Activated naive CD4-positive, alpha-beta T cell treated with anti-CD3 and anti-CD28 coated beads, Interleukin-2, amount 50 U/mL, for 24 hours (primary cell): Measurements from ENCODE around the gene EFCAB5.
"Not testable (repeated sequence)": the region's sequence is repeated elsewhere in the genome, so short reads cannot be mapped to it uniquely, and the experiment has no call there.

Source experiments
- H3K27ac Mint-ChIP-seq: one replicate; pipeline ENCODE4 v1.8.0; 2021; ENCODE audit warnings: mild to moderate bottlenecking, mixed read lengths
- H3K27me3 Mint-ChIP-seq: one replicate; pipeline ENCODE4 v1.8.0; 2021; ENCODE audit warnings: mixed read lengths
- H3K36me3 Mint-ChIP-seq: one replicate; pipeline ENCODE4 v1.8.0; 2021; ENCODE audit warnings: mixed read lengths
- H3K4me1 Mint-ChIP-seq: one replicate; pipeline ENCODE4 v1.8.0; 2021; ENCODE audit warnings: mixed read lengths
- H3K4me3 Mint-ChIP-seq: one replicate; pipeline ENCODE4 v1.8.0; 2021; ENCODE audit warnings: mild to moderate bottlenecking, mixed read lengths
- H3K9me3 Mint-ChIP-seq: one replicate; pipeline ENCODE4 v1.8.0; 2021; ENCODE audit warnings: mixed read lengths

Gene EFCAB5

DNA sequence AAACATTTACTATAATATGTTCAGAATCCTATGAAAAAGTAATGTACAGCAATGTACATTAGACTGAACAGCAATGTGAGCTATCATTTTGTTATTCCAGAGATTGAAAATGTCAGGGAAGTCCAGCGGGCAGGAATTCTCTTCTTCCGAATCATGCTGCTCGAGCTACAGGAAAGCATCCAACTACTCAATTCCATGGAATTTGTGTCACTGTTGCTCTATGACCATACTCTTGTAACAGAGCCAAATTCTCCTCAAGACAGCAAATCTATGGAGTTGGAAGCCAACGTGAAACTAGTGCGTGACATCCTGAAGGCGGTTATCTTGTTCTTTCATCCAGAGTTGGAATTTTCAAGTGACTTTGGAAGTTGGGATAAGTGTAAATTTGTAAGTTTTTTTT, 150.3 kb downstream of the EFCAB5 start:
- Mint-ChIP-seq H3K4me1 (peaks cover 7% of the 10 kb centered on the region), H3K36me3 (no peaks in the 10 kb centered on the region), H3K27me3 (peaks cover 8% of the 10 kb centered on the region), H3K27ac (no peak overlapping the region), H3K9me3 (no peaks in the 10 kb centered on the region), H3K4me3 (no peak overlapping the region)

DNA sequence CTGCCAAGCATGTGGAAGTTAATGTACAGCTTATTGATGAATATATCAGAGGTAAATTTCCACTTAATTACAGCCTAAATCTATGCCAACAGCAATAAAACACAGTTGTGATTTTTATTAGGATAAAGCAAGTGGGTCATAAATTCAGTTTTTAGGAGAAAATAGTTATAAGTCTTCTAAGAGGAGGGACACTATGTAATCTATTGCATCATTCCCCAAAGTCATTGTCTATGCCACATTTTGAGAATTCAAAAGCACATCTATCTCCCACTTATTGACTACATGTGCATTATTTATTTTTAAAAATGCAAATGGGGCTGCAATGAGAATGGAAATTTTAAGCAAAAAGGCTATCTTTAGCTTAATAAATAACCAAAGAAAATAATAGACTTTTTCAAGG, 151.5 kb downstream of the EFCAB5 start:
- Mint-ChIP-seq H3K4me1 (peaks cover 7% of the 10 kb centered on the region), H3K27me3 (peaks cover 8% of the 10 kb centered on the region), H3K27ac (no peak overlapping the region), H3K4me3 (no peak overlapping the region), H3K9me3 (no peaks in the 10 kb centered on the region), H3K36me3 (no peaks in the 10 kb centered on the region)

DNA sequence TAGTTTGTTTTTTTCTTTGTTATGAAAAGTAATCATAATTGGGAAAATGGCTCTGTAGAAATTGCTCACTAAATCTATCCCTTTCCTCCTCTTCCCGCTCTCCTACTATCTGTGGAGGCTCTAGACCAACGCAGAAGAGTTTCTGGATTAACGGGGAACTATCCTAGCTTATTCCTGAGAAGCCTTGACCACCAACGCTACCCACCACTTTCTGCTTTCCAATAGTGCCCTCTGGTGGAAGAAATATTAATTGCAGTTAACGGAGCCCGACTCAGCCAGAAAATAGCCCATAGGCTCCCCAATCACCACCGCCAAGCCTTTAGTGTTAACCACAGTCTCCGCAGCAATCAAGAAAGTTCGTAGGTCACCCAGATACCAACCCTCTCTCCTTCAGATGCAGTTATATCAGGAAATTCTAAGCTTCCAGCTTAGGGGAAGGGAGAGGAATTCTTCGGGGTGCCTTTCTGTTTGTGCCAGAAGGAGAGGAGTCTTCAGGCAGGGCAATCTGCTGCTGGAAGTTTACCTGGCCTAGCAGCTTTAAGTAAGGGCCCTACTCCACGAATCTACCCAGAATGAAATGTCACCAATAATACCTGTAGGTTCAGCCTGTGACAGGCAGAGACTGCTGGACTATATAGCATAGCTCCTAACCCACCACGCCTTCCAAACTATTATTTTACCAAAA, 152.2 kb downstream of the EFCAB5 start:
- H3K4me1 Mint-ChIP-seq, result peaks cover 7% of the 10 kb centered on the region
- H3K27me3 Mint-ChIP-seq, result peaks cover 8% of the 10 kb centered on the region
- no peak overlapping the region for H3K27ac Mint-ChIP-seq
- H3K9me3 Mint-ChIP-seq, result no peaks in the 10 kb centered on the region
- no peak overlapping the region for H3K4me3 Mint-ChIP-seq
- H3K36me3 Mint-ChIP-seq, result no peaks in the 10 kb centered on the region

DNA sequence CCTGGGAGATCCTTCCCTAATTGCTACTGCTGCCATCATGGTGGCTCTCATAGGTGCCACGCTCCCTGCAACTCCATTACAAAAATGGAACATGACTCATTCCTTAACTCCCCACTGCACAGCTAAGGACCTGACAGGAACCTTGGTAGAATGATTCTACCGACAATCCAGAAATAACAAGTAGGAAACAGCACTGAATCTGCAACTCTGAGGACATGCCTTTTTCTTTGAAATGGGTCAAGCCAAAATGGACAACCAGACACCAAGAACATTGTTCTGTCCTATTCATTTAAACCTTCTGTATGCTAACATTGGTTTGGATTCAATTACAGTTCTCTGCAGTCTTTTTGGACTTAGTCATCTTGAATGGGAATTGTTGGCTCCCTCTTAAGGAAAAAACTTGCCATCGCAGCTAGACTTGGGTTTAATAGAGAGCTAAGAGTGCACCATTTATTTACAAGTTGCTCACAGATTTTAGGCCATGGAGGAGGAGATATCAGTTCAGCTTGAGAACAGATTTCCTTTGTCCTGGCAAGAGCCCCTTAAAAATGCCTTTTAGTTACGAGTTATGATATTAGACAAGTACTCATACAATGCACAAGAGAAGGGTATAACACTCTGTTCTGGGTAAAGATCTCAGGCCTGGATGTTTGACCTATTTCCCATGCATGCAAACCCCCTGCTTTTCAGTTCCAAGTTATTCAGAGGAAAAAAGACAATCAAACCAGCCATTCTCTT, 154.2 kb downstream of the EFCAB5 start:
- no peaks in the 10 kb centered on the region for H3K36me3 Mint-ChIP-seq
- H3K4me3 Mint-ChIP-seq, result no peak overlapping the region
- H3K9me3 Mint-ChIP-seq, result no peaks in the 10 kb centered on the region
- H3K27me3 Mint-ChIP-seq, result peaks cover 10% of the 10 kb centered on the region
- peaks cover 7% of the 10 kb centered on the region for H3K4me1 Mint-ChIP-seq
- no peak overlapping the region for H3K27ac Mint-ChIP-seq

DNA sequence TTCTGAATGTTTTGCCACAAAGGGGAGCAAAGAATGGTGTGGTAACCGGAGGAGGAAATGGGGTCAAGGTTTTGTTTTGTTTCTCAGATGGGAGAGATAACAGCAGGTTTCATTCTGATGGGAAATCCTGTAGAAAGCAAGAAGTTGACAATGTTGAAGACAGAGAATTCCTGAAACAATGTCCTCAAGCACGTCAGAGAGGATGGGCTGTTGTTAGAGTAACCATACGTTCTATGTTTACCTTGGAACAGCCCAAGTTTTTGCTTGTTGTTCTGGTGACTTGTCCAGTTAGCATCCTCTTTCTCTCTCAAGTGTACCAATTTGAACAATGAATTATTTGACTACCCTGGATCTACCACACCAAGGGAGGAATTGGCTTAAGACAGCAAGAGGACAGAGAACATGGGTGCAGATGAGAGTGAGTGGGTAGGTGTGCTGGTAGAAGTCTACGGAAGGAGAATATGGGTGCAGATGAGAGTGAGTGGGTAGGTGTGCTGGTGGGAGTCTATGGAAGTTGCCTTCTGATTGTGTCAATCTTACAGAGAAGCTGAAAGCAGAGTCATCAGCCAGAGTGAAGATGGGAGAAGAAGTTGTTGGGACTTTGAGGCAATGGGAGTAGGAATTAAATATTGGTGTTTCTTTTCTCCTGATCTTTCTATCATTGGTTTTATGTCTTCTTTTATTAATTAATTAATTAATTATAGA, 160.4 kb downstream of the EFCAB5 start:
- Mint-ChIP-seq H3K4me3 (no peak overlapping the region), H3K4me1 (peaks cover 5% of the 10 kb centered on the region), H3K36me3 (no peaks in the 10 kb centered on the region), H3K9me3 (no peaks in the 10 kb centered on the region), H3K27me3 (peaks cover 2% of the 10 kb centered on the region), H3K27ac (no peak overlapping the region)

DNA sequence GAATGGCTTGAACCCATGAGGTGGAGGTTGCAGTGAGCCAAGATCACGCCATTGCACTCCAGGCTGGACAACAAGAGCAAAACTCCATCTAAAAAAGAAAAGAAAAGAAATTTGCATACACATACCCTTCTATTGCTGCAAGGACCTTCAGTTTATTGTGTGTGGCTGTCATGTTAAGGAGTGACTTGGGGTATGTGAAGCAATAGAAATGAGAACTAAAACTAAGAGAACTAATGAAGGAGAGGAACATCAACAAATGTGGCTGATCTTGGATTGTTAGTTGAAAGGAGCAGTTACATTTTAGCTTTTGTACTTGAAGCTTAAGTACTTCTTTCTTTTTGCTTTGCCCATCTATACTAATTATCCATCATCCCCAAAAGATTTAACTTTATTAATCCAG, 162.5 kb downstream of the EFCAB5 start:
- Mint-ChIP-seq H3K27ac (no peak overlapping the region), H3K36me3 (no peaks in the 10 kb centered on the region), H3K4me1 (peaks cover 5% of the 10 kb centered on the region), H3K9me3 (no peaks in the 10 kb centered on the region), H3K4me3 (no peak overlapping the region), H3K27me3 (peaks cover 2% of the 10 kb centered on the region)

DNA sequence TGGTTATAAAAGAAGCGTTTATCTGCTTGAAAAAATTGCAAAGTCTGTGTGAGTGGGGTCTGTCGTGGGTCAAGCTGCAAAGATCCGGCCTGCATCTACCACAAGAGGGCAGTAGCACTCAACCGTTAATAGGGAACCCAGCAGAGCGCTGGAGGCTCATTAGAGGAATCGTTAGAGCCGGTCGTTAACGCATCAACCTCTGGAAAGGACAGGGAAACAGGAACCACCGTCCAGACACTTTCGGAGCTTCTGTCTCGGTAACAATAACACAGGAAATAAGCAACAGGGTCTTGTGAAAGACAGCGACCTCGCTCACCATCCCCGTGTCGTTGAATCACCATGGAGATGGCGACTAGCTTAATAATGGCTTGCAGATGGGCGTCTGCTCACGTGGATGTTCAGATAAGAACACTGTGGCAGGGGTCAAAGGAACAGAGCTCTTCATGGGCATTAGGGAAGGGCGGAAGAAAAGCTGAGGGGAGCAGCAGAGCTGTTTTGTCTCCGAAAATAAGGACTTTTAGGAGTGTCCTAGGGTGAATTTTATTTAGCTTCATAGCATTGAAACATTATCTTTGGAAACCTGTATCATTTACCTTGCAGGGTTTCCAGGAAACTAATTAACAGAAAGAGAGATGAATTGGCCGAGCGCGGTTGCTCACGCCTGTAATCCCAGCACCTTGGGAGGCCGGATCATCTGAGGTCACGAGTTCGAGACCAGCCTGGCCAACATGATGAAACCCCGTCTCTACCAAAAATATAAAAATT, 163.3 kb downstream of the EFCAB5 start:
- H3K9me3 Mint-ChIP-seq, result no peaks in the 10 kb centered on the region
- H3K27me3 Mint-ChIP-seq, result peaks cover 2% of the 10 kb centered on the region
- H3K4me1 Mint-ChIP-seq, result peaks cover 5% of the 10 kb centered on the region
- H3K36me3 Mint-ChIP-seq, result no peaks in the 10 kb centered on the region
- H3K27ac Mint-ChIP-seq, result peak overlapping the region; percentile 4
- peak overlapping the region; percentile 89 for H3K4me3 Mint-ChIP-seq

DNA sequence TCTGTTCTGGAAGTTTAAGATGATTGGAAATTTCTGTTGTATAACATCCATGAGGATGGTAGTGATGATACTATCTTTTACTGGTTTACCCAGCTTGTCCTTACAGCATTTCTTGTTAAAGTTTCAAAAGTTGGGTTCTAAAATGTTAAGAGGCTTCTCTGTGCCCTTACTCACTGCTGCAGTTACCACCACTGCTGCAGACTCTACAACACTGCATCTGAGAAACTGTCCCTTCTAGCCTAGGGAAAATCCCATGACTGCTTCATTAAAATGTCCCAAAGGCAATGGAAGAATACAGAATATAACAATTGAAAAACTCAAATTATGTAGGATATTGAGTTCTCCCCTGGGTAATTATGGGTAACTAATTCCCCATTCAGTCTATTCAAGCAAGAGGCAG, 171.4 kb downstream of the EFCAB5 start:
- H3K9me3 Mint-ChIP-seq, result no peaks in the 10 kb centered on the region
- no peak overlapping the region for H3K27ac Mint-ChIP-seq
- H3K27me3 Mint-ChIP-seq, result peaks cover under 1% of the 10 kb centered on the region
- no peak overlapping the region for H3K4me3 Mint-ChIP-seq
- peaks cover 14% of the 10 kb centered on the region for H3K4me1 Mint-ChIP-seq
- peaks cover 4% of the 10 kb centered on the region for H3K36me3 Mint-ChIP-seq

DNA sequence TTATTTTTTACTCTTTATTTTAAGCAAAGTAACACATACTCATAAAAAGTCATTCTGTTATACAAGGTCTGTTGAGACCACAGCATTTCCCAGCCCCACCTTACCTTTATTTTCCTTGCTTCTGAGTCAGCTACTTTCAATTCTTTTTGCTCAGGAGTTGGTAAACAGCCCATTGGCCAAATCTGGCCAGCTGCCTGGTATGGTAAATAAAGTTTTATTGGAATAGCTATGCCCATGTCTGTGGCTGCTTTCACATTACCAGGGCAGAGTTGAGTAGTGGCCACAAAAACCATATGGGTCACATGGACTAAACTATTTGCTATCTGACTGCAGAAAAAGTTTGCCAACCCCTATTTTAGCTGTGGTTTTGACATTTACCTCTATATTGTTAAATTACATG, 171.8 kb downstream of the EFCAB5 start:
- no peaks in the 10 kb centered on the region for H3K9me3 Mint-ChIP-seq
- H3K4me1 Mint-ChIP-seq, result peaks cover 18% of the 10 kb centered on the region
- peaks cover 7% of the 10 kb centered on the region for H3K36me3 Mint-ChIP-seq
- no peak overlapping the region for H3K27ac Mint-ChIP-seq
- no peaks in the 10 kb centered on the region for H3K27me3 Mint-ChIP-seq
- H3K4me3 Mint-ChIP-seq, result no peak overlapping the region

DNA sequence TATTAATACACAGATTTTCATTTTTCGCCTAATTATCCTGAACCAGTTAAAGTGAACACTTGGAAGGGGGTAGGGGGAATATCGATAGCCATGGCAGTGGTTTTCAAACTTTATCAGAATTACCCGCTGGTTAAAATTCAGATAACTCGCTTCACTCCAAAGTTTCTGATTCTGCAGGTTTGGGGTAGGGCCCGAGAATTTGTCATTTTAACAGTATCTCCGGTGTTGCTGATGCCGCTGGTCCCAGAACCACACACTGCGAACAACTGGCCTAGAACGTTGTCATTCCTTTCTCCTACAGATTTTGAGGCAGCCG, 174.9 kb downstream of the EFCAB5 start:
- Mint-ChIP-seq H3K4me3 (peak overlapping the region; percentile 99), H3K27me3 (no peaks in the 10 kb centered on the region), H3K27ac (peak overlapping the region; percentile 99), H3K36me3 (peaks cover 18% of the 10 kb centered on the region), H3K4me1 (peaks cover 42% of the 10 kb centered on the region), H3K9me3 (no peaks in the 10 kb centered on the region)

DNA sequence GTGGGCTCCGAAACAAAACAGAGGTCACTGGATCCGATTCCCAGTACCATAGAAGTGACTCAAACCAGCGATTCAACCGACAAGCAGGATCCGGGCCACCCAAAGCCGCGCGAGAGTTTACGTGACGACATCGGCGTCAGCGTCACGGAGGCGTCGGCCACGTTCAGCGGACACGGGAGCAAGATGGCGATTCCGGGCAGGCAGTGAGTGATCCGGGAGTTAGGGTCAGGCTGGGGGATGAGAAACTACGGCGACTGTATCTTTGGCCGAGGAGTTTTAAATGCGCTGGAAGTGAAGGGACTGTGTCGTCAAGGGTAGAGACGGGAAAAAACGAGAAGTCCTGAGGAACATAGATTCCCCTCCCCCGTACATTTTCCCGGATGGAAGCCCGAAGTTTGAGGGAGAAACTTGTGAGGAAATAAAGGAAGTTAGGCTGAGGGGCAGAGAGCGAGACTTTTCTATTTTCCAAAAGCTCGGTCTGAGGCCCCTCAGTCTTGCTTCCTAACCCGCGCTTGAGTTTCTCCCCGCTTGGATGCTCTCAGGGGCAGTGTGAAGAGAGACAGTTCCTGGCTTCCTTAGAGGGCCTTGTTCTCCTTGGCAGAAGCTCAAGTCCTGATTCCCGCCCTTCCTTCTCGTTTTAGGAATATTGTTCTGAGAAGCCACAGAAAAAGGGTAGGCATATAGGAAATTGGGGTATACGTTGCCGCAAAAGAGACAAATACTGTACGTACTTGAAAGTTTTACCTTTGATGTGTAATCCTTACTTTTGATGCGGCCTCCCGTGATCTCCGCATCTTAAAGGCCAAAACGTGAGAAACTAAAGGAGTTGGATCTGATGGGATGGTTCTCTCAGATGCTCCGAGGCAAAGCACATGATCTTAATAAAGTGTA, 175.5 kb downstream of the EFCAB5 start, which contains the start of gene NSRP1:
Gene NSRP1, plus strand, starts transcription at position 156 of the 891 bp plus-strand sequence. Its CDS starts 28 bp downstream, at position 184.
- Mint-ChIP-seq H3K4me3 (peak within 1 kb of the TSS; percentile 99), H3K27ac (peak within 1 kb of the TSS; percentile 99), H3K9me3 (no peaks in the 10 kb centered on the region), H3K4me1 (peaks cover 47% of the 10 kb centered on the region), H3K27me3 (no peaks in the 10 kb centered on the region), H3K36me3 (peaks cover 21% of the 10 kb centered on the region)

DNA sequence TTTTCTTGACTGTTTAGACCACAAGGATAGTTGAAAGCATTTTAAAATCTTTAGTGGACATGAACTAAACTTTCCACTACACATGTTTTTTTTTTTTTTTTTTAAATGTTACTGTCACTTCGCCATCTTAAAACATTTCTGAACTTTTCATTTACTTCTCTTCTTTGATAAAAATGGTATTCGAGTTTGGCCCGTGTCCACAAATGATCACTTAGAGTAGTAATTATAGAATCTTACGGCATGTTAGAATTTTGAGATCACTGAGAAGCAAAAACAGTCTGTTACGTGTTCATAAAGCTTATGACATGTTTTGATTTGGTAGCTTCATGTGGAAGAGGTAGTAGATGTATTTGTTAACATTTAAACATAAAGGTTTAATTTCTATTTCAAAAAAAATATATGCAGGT, 176.2 kb downstream of the EFCAB5 start:
- Mint-ChIP-seq H3K27me3 (no peaks in the 10 kb centered on the region), H3K36me3 (peaks cover 23% of the 10 kb centered on the region), H3K27ac (peak overlapping the region; percentile 99), H3K9me3 (no peaks in the 10 kb centered on the region), H3K4me3 (peak overlapping the region; percentile 99), H3K4me1 (peaks cover 49% of the 10 kb centered on the region)

DNA sequence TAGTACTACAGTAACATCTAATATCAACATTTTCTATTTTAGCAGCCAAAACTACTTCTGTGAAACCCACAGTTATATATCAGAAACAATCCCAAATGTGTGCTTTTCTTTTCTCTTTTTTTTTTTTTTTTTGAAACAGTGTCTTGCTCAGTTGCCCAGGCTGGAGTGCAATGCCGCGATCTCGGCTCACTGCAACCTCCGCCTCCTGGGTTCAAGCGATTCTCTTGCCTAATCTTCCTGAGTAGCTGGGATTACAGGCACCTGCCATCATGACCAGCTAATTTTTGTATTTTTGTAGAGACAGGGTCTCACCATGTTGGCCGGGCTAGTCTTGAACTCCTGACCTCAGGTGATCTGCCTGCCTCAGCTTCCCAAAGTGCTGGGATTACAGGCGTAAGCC, 177.2 kb downstream of the EFCAB5 start:
- peaks cover 49% of the 10 kb centered on the region for H3K4me1 Mint-ChIP-seq
- H3K9me3 Mint-ChIP-seq, H3K27me3 Mint-ChIP-seq: not testable (repeated sequence)
- H3K4me3 Mint-ChIP-seq, result peak overlapping the region; percentile 99
- H3K36me3 Mint-ChIP-seq, result peaks cover 25% of the 10 kb centered on the region
- peak overlapping the region; percentile 35 for H3K27ac Mint-ChIP-seq

DNA sequence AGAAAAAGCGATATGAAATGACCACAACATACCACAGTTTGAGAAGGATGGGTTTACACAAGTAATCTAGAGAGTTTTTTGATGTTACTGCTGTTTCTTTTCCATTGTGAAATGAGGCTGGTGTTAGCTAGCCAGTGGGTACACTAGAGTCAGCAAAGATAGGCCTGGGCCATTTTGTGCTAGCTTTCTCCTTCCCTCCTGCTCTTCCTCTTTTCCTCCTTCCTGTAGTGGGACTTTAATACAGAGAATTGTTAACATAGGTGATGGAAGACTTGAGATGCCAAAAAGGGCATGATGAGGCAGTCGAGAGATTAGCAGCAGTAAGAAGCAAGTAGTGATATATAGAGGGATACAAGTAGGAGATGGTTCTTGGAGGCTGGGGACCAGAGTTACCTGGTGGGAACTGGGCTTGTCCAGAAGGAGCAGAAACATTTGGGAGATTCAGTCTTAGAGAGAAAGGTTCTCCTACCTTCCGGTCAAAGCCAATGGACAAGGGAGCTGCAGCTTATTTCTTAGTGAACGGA, 182.9 kb downstream of the EFCAB5 start:
- Mint-ChIP-seq H3K9me3 (no peaks in the 10 kb centered on the region), H3K4me3 (no peak overlapping the region), H3K36me3 (peaks cover 15% of the 10 kb centered on the region), H3K4me1 (peaks cover 49% of the 10 kb centered on the region), H3K27ac (no peak overlapping the region), H3K27me3 (no peaks in the 10 kb centered on the region)
